HepG2 (cell line): ENCODE results near the gene GAL3ST2. TPM values are rescaled to one million over a fixed set of nuclear protein-coding genes. Genes with fewer than 3 reads are reported as not detected.

Source experiments
- ATAC-seq: fragments of 200-7000 bp; cut with Tn5 transposase; 3 replicates; pipeline ENCODE4 v1.9.1; 2020; ENCODE audit warnings: mild to moderate bottlenecking, moderate library complexity
- BruUV-seq: library from RNA; stranded (reverse); fragments of 400-500 nt; replicated peaks from 2 replicates; lab custom pipeline; 2021; lab: Mats Ljungman, UMichigan
- CTCF ChIA-PET: fragments of 300-600 bp; formaldehyde crosslinking; extraction: SDS; loops from one replicate; lab custom pipeline; 2021; ENCODE audit warnings: low total read pairs, inconsistent platforms, low intra/inter-chr PET ratio; lab: Yijun Ruan, JAX
- POLR2A ChIA-PET: fragments of 350-600 bp; sonication (Branson Sonifier 250); formaldehyde crosslinking; loops from one replicate; lab custom pipeline; 2020; ENCODE audit warnings: antibody characterized with exemption, inconsistent platforms; lab: Yijun Ruan, JAX
- DNase-seq: peaks from one replicate; pipeline ENCODE4 v3.0.0-alpha.2; 2015; ENCODE audit warnings: low spot score
- FAIRE-seq: peaks from 3 replicates; lab custom pipeline; 2011; peaks lifted over from hg19 to GRCh38; lab: Jason Lieb, UNC
- H2AFZ ChIP-seq: one replicate; pipeline ENCODE4 v1.6.1; 2011; ENCODE audit warnings: low read length, inconsistent platforms
- H3K27ac ChIP-seq: fragments of 300-600 bp; 3 replicates; pipeline ENCODE4 v1.8.0; 2011; ENCODE audit warnings: mixed run types, mild to moderate bottlenecking, mixed read lengths, low read length, inconsistent platforms; ENCODE audit not compliant: insufficient read depth; ENCODE audit errors: extremely low read length
- H3K27me3 ChIP-seq, 2 experiments: fragments of 200-600 bp in 1 of 2; 2 replicates in 1 of 2; 3 replicates in 1 of 2; pipeline versions ENCODE4 v1.6.0 to v1.8.0; 2011; ENCODE audit warnings: low read length in 2 of 2, mild to moderate bottlenecking in 2 of 2, moderate library complexity in 2 of 2, inconsistent platforms in 1 of 2; ENCODE audit not compliant: insufficient read depth in 2 of 2, control insufficient read depth in 1 of 2
- H3K36me3 ChIP-seq, 2 experiments: fragments of 200-600 bp in 1 of 2; replicated peaks in 1 of 2; 2 replicates in 1 of 2; 3 replicates in 1 of 2; pipeline versions ENCODE4 v1.5.1 to v1.8.0; 2011; ENCODE audit warnings: low read length in 2 of 2, inconsistent platforms in 1 of 2; ENCODE audit not compliant: insufficient read depth in 2 of 2, control insufficient read depth in 1 of 2
- H3K4me1 ChIP-seq: 2 replicates; pipeline ENCODE4 v1.5.1; 2012; ENCODE audit warnings: low read length, inconsistent platforms; ENCODE audit not compliant: insufficient read depth
- H3K4me2 ChIP-seq: 2 replicates; pipeline ENCODE4 v1.6.0; 2011; ENCODE audit warnings: low read depth, low read length, inconsistent platforms
- H3K4me3 ChIP-seq, 3 experiments: fragments of 200-600 bp in 1 of 3; sonication (generic), shearing (Covaris generic) in 1 of 3; replicated peaks in 1 of 3; 2 replicates each; pipeline ENCODE4 v1.5.1; 2011 to 2016; ENCODE audit warnings: low read length in 3 of 3, inconsistent platforms in 2 of 3, low read depth in 2 of 3, mild to moderate bottlenecking in 2 of 3, control low read depth in 1 of 3, mixed read lengths in 1 of 3; ENCODE audit not compliant: insufficient read depth in 1 of 3
- H3K79me2 ChIP-seq: one replicate; pipeline ENCODE4 v1.6.1; 2011; ENCODE audit warnings: low read length, inconsistent platforms; ENCODE audit not compliant: insufficient read depth
- H3K9ac ChIP-seq: 2 replicates; pipeline ENCODE4 v1.6.0; 2011; ENCODE audit warnings: mild to moderate bottlenecking, low read depth, low read length, inconsistent platforms; ENCODE audit not compliant: insufficient read depth
- H3K9me3 ChIP-seq: 2 replicates; pipeline ENCODE4 v1.5.1; 2012; ENCODE audit warnings: mild to moderate bottlenecking, low read length
- H4K20me1 ChIP-seq: 2 replicates; pipeline ENCODE4 v1.6.0; 2011; ENCODE audit warnings: inconsistent platforms, mild to moderate bottlenecking, low read length, moderate library complexity; ENCODE audit not compliant: insufficient read depth
- ADNP ChIP-seq: sonication (generic); formaldehyde crosslinking; IDR thresholded peaks from 2 replicates; pipeline ENCODE4 v1.4.0; 2020; ENCODE audit warnings: missing genetic modification reagents
- AFF4 ChIP-seq: sonication (generic); formaldehyde crosslinking; IDR thresholded peaks from 2 replicates; pipeline ENCODE4 v1.4.0; 2020; ENCODE audit warnings: missing genetic modification reagents
- AGO2 ChIP-seq: fragments of 200-400 bp; formaldehyde crosslinking; optimal IDR thresholded peaks from 2 replicates; pipeline ENCODE3; 2017; ENCODE audit warnings: mild to moderate bottlenecking, low read depth, low read length, moderate library complexity
- CREB3 ChIP-seq: sonication (generic); formaldehyde crosslinking; IDR thresholded peaks from 2 replicates; pipeline ENCODE4 v1.5.0; 2020; ENCODE audit warnings: missing genetic modification reagents
- HCFC1 ChIP-seq: fragments of 150-350 bp; IDR thresholded peaks from 2 replicates; pipeline ENCODE4 v1.6.1; 2014; ENCODE audit warnings: low read depth, low read length
- HNF4A ChIP-seq: sonication (generic); formaldehyde crosslinking; IDR thresholded peaks from 2 replicates; pipeline ENCODE4 v1.4.0; 2020; ENCODE audit warnings: missing genetic modification reagents
- IRX3 ChIP-seq: sonication (generic); formaldehyde crosslinking; IDR thresholded peaks from 2 replicates; pipeline ENCODE4 v1.8.1; 2023; ENCODE audit warnings: mild to moderate bottlenecking, low read depth, missing genetic modification reagents, borderline replicate concordance
- ISX ChIP-seq: sonication (generic); formaldehyde crosslinking; conservative IDR thresholded peaks from 2 replicates; pipeline ENCODE4 v1.5.0; 2020; ENCODE audit warnings: missing genetic modification reagents
- NCOA5 ChIP-seq: sonication (generic); formaldehyde crosslinking; IDR thresholded peaks from 2 replicates; pipeline ENCODE4 v1.4.0; 2020; ENCODE audit warnings: missing genetic modification reagents
- NR2F6 ChIP-seq, 2 experiments: IDR thresholded peaks; 2 replicates each; pipeline ENCODE4 v1.6.1; 2016; ENCODE audit warnings: antibody characterized with exemption in 1 of 2, mild to moderate bottlenecking in 1 of 2
- PLRG1 ChIP-seq: fragments of 450-650 bp; conservative IDR thresholded peaks from 2 replicates; pipeline ENCODE4 v1.6.1; 2016
- RBM39 ChIP-seq: fragments of 200-400 bp; formaldehyde crosslinking; IDR thresholded peaks from one replicate; pipeline ENCODE4 v1.6.1; 2018; ENCODE audit warnings: antibody characterized with exemption, mild to moderate bottlenecking, low read depth, low read length; ENCODE audit not compliant: poor library complexity, severe bottlenecking
- SMAD9 ChIP-seq: sonication (generic); formaldehyde crosslinking; IDR thresholded peaks from 2 replicates; pipeline ENCODE4 v1.5.1; 2020; ENCODE audit warnings: mild to moderate bottlenecking, missing genetic modification reagents
- TCF12 ChIP-seq, 2 experiments: fragments of 450-650 bp in 1 of 2; sonication (generic) in 1 of 2; formaldehyde crosslinking in 1 of 2; IDR thresholded peaks; 2 replicates each; pipeline versions ENCODE4 v1.6.1 to v1.8.0; 2017 to 2022; ENCODE audit warnings: antibody characterized with exemption in 1 of 2, mild to moderate bottlenecking in 1 of 2, missing genetic modification reagents in 1 of 2, moderate library complexity in 1 of 2
- TOE1 ChIP-seq: sonication (generic); formaldehyde crosslinking; IDR thresholded peaks from 2 replicates; pipeline ENCODE4 v1.4.0; 2020; ENCODE audit warnings: mild to moderate bottlenecking, missing genetic modification reagents
- ZFYVE20 ChIP-seq: sonication (generic); formaldehyde crosslinking; IDR thresholded peaks from 2 replicates; pipeline ENCODE4 v1.8.0; 2023; ENCODE audit warnings: low read depth, mild to moderate bottlenecking, moderate library complexity, missing genetic modification reagents, borderline replicate concordance
- ZNF234 ChIP-seq: sonication (generic); formaldehyde crosslinking; conservative IDR thresholded peaks from 2 replicates; pipeline ENCODE4 v1.5.1; 2020; ENCODE audit warnings: mild to moderate bottlenecking, missing genetic modification reagents
- ZNF562 ChIP-seq: sonication (generic); formaldehyde crosslinking; IDR thresholded peaks from 2 replicates; pipeline ENCODE4 v1.8.0; 2022; ENCODE audit warnings: missing genetic modification reagents, borderline replicate concordance
- ZNF704 ChIP-seq: sonication (generic); formaldehyde crosslinking; IDR thresholded peaks from 2 replicates; pipeline ENCODE4 v1.8.1; 2023; ENCODE audit warnings: mild to moderate bottlenecking, inconsistent platforms, moderate library complexity, missing genetic modification reagents, borderline replicate concordance
- WGBS: methylation state at CpG from one replicate; pipeline ENCODE4 v1.1.6; 2017; ENCODE audit warnings: low lambda C conversion rate; 5-methylcytosine and 5-hydroxymethylcytosine counted together
- in situ Hi-C: cut with HindIII; loops from 2 replicates; pipeline ENCODE4 v1.10.0; 2017; ENCODE audit warnings: low pct_unique_long_range_greater_than_20kb; ENCODE audit not compliant: extremely low pct_ligation_motif_present
- intact Hi-C: fragments of 100-400 bp; cut with micrococcal nuclease; formaldehyde crosslinking; loops from one replicate; pipeline ENCODE4 v1.10.0; 2022; ENCODE audit not compliant: unreplicated experiment
- polyA plus RNA-seq, 8 experiments: library from polyadenylated mRNA; depleted of rRNA in 3 of 8; stranded (reverse) in 7 of 8; unstranded in 1 of 8; fragments of >200 nt; fragmentation: Illumina TruSeq in 4 of 8; extraction: Trizol in 4 of 8; gene quantifications; 2 replicates each; pipeline versions ENCODE4 v1.2.1 to v1.2.3, GENCODE V29; 2011 to 2016; ENCODE audit warnings: low read depth in 4 of 8, missing spikeins in 1 of 8, mixed read lengths in 1 of 8; ENCODE audit not compliant: insufficient read depth in 1 of 8
- total RNA-seq, 5 experiments: library from RNA; depleted of rRNA; stranded (reverse); fragments of >200 nt; fragmentation: Illumina TruSeq; extraction: Trizol; gene quantifications; 2 replicates each; pipeline ENCODE4 v1.2.3, GENCODE V29; 2016; ENCODE audit warnings: low read depth in 1 of 5

The GAL3ST2 gene
- total and polyA plus RNA-seq, 2 of the 13 experiments (the other 11 are each of a cell fraction or from before 2014, with no cell fraction given) = 0.17 to 0.20 TPM

- no peak overlapping the region for H2AFZ ChIP-seq
- H3K36me3 ChIP-seq = no peaks in the 10 kb centered on the region; a peak in 1 of 5 replicates
- no peak for FAIRE-seq
- H3K4me1 ChIP-seq = peaks cover 49% of the 10 kb centered on the region
- in situ Hi-C loops (loop anchor here (5.0 kb wide), 1 partner anchor 37 kb away; the partner anchor contains the start of gene NEU4), intact Hi-C loops (loop anchor here (2.0 kb wide), 2 partner anchors 39 to 49 kb away; partner anchors contain the start of gene NEU4)
- H3K27ac ChIP-seq = peak overlapping the region; percentile 92
- no TSS peak for BruUV-seq
- DNase-seq = no peak
- peak overlapping the region; percentile 85 for H3K4me2 ChIP-seq
- H3K4me3 ChIP-seq = peak overlapping the region; percentile 67 to 82 (median 76); a peak in 5 of 6 replicates
- no peaks in the 10 kb centered on the region for H4K20me1 ChIP-seq
- WGBS = 80% methylated on average over 6 of the region's 13 CpGs
- H3K9me3 ChIP-seq = no peaks in the 10 kb centered on the region
- ChIA-PET POLR2A (interaction anchor here (0.9 to 8.9 kb wide), 11 partner anchors 7 to 90 kb away, joined by 3 to 218 read pairs (median 12); partner anchors contain the start of genes D2HGDH, DTYMK, ING5 and NEU4), CTCF (no interaction called here)
- peak overlapping the region; percentile 92 for H3K9ac ChIP-seq
- peaks cover 24% of the 10 kb centered on the region for H3K79me2 ChIP-seq
- no peak for ATAC-seq
- H3K27me3 ChIP-seq = no peaks in the 10 kb centered on the region; a peak in 1 of 5 replicates
- TF ChIP-seq ZNF234 (no peak), ZNF704 (CRISPR knock-in tag) (0 out of 2 replicates have a peak, but pooled peaks have one; percentile 1), IRX3 (CRISPR knock-in tag) (no peak), ZNF562 (CRISPR knock-in tag) (no peak), HCFC1 (peak; percentile 11; the same call in 1 of the 2 replicates), RBM39 (no peak), SMAD9 (CRISPR knock-in tag) (no peak), TCF12 (IDR thresholded peaks at IDR 0.05) (no peak), TCF12 (CRISPR knock-in tag; IDR thresholded peaks at IDR 0.05) (no peak), AGO2 (peak; percentile 58), ZFYVE20 (CRISPR knock-in tag) (0 out of 2 replicates have a peak, but pooled peaks have one; percentile 53), PLRG1 (no peak), NCOA5 (0 out of 2 replicates have a peak, but pooled peaks have one; percentile 15), TOE1 (CRISPR knock-in tag) (0 out of 2 replicates have a peak, but pooled peaks have one; percentile 21), ADNP (CRISPR knock-in tag) (no peak), HNF4A (CRISPR knock-in tag) (0 out of 2 replicates have a peak, but pooled peaks have one; percentile 14), AFF4 (CRISPR knock-in tag) (no peak), ISX (CRISPR knock-in tag) (peak; percentile 23; the same call in 1 of the 2 replicates), NR2F6 (IDR thresholded peaks at IDR 0.05) (no peak; the same call in 1 of the 2 replicates), NR2F6 (CRISPR knock-in tag; IDR thresholded peaks at IDR 0.05) (peak; percentile 17; the same call in 1 of the 2 replicates), CREB3 (no peak)
These were observed 6.8 kb upstream of the GAL3ST2 start for GRCh38 chr2:241769819-241770184.
